Ishikawa (cell line): ENCODE measurements around the gene ANK2.

ENCODE experiments used
- CEBPB ChIP-seq: IDR thresholded peaks from 2 replicates; pipeline ENCODE4 v1.6.1; 2012
- CREB1 ChIP-seq: IDR thresholded peaks from 2 replicates; pipeline ENCODE4 v1.6.1; 2012; ENCODE audit warnings: low read depth
- EGR1 ChIP-seq: IDR thresholded peaks from 2 replicates; pipeline ENCODE4 v1.6.1; 2012
- EP300 ChIP-seq: IDR thresholded peaks from 2 replicates; pipeline ENCODE4 v1.6.1; 2012; ENCODE audit warnings: borderline replicate concordance
- FOXM1 ChIP-seq: IDR thresholded peaks from 2 replicates; pipeline ENCODE4 v1.6.1; 2012; ENCODE audit warnings: low read depth, borderline replicate concordance
- NFIC ChIP-seq: IDR thresholded peaks from 2 replicates; pipeline ENCODE4 v1.6.1; 2012
- RAD21 ChIP-seq: IDR thresholded peaks from 2 replicates; pipeline ENCODE4 v1.6.1; 2012; ENCODE audit warnings: low read depth
- TAF1 ChIP-seq: IDR thresholded peaks from 2 replicates; pipeline ENCODE4 v1.6.1; 2012; ENCODE audit warnings: low read depth, mild to moderate bottlenecking
- TCF12 ChIP-seq: IDR thresholded peaks from 2 replicates; pipeline ENCODE4 v1.6.1; 2012; ENCODE audit warnings: low read depth
- YY1 ChIP-seq: IDR thresholded peaks from 2 replicates; pipeline ENCODE4 v1.6.1; 2012; ENCODE audit warnings: low read depth
- TF ChIP-seq, protein P1 (sequence below): IDR thresholded peaks from 2 replicates; pipeline ENCODE4 v1.6.1; 2012
- TF ChIP-seq, protein P2 (sequence below): IDR thresholded peaks from 2 replicates; pipeline ENCODE4 v1.6.1; 2012; ENCODE audit warnings: low read depth, mild to moderate bottlenecking
- TF ChIP-seq, protein P3 (sequence below): IDR thresholded peaks from 2 replicates; pipeline ENCODE4 v1.6.1; 2012

DNA sequence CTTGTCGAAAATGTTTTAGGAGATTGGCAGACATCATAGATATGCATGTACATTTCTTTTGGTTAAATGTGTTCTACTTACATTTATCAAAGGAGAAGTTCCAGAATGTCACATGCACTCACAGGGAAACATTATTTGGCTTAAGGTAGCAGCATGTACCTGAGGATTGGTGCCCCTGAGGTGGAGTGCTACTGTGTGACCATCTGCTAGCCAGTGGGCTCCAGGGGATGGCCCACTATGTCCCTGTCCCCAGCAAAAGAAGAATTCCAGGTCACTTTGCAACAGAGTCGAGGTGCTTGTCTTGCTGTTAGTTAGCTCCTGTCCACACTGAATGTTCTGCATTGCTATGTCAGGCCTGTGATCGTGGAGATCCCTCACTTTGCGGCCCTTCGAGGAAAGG is 283.2 kb downstream of the ANK2 start:
- TF ChIP-seq EP300: no peak
- TF ChIP-seq, protein P1, sequence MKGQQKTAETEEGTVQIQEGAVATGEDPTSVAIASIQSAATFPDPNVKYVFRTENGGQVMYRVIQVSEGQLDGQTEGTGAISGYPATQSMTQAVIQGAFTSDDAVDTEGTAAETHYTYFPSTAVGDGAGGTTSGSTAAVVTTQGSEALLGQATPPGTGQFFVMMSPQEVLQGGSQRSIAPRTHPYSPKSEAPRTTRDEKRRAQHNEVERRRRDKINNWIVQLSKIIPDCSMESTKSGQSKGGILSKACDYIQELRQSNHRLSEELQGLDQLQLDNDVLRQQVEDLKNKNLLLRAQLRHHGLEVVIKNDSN: no peak
- no peak for TF ChIP-seq CEBPB
- TF ChIP-seq, protein P2, sequence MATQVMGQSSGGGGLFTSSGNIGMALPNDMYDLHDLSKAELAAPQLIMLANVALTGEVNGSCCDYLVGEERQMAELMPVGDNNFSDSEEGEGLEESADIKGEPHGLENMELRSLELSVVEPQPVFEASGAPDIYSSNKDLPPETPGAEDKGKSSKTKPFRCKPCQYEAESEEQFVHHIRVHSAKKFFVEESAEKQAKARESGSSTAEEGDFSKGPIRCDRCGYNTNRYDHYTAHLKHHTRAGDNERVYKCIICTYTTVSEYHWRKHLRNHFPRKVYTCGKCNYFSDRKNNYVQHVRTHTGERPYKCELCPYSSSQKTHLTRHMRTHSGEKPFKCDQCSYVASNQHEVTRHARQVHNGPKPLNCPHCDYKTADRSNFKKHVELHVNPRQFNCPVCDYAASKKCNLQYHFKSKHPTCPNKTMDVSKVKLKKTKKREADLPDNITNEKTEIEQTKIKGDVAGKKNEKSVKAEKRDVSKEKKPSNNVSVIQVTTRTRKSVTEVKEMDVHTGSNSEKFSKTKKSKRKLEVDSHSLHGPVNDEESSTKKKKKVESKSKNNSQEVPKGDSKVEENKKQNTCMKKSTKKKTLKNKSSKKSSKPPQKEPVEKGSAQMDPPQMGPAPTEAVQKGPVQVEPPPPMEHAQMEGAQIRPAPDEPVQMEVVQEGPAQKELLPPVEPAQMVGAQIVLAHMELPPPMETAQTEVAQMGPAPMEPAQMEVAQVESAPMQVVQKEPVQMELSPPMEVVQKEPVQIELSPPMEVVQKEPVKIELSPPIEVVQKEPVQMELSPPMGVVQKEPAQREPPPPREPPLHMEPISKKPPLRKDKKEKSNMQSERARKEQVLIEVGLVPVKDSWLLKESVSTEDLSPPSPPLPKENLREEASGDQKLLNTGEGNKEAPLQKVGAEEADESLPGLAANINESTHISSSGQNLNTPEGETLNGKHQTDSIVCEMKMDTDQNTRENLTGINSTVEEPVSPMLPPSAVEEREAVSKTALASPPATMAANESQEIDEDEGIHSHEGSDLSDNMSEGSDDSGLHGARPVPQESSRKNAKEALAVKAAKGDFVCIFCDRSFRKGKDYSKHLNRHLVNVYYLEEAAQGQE: no peak
- no peak for TF ChIP-seq NFIC
- TF ChIP-seq EGR1: no peak
- TF ChIP-seq TAF1: no peak
- TF ChIP-seq RAD21: no peak
- TF ChIP-seq, protein P3, sequence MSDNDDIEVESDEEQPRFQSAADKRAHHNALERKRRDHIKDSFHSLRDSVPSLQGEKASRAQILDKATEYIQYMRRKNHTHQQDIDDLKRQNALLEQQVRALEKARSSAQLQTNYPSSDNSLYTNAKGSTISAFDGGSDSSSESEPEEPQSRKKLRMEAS: no peak
- TF ChIP-seq CREB1: no peak
- TF ChIP-seq YY1: no peak
- TF ChIP-seq TCF12: no peak
- TF ChIP-seq FOXM1: no peak
